NCI-H2107 treated with DMSO at 0.1 percent for 48 hours (cell line): ENCODE results near the gene PRDM16.

Experiments used
- DNase-seq: peaks from one replicate; lab custom pipeline; 2025; ENCODE audit not compliant: unreplicated experiment; lab: John Stamatoyannopoulos, UW

The PRDM16 gene

DNA sequence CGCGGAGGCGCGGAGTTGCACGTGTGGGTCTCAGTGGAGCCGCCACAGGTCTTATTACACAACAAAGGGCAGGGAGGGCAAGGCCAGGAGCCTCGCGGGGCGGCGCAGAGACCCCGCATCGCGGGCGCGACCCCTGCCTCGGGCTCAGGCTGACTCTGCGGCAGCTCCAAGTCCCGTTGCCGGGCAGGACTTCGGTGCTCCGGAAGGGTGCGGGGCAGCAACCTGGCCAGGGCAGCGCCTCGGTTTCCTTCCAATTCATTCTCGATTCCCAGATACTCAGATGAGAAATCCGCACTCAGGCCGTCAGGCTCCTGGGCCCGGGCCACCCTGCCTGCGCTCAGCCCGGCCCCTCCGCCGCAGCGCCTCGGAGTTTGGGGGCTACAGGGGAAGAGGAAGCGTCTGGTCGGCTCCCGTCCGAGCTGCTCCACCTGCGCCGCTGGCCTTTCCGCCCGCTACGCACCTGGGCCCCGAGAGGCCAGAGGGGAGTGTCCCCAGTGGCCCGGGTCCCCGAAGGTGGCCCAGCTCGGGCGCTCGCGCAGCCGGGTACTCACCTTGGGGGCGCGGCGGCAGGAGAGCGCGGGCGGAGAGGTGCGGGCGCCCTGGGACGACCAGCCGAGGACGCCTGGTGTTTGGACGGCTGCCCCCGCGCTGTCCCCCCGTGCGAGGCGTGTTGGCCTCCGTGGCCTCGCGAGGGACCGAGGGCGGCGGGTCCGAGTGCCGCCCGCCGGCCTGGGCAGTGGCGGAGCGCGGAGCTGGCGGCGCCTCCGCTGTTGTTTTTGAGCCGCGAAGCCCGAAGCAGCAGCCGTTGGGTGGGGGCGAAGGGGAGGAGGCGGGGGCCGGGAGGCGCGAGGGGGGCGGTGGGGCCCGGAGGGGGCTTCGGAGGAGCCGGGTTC, 1.1 kb upstream of the PRDM16 start:
- DNase-seq = no peak

DNA sequence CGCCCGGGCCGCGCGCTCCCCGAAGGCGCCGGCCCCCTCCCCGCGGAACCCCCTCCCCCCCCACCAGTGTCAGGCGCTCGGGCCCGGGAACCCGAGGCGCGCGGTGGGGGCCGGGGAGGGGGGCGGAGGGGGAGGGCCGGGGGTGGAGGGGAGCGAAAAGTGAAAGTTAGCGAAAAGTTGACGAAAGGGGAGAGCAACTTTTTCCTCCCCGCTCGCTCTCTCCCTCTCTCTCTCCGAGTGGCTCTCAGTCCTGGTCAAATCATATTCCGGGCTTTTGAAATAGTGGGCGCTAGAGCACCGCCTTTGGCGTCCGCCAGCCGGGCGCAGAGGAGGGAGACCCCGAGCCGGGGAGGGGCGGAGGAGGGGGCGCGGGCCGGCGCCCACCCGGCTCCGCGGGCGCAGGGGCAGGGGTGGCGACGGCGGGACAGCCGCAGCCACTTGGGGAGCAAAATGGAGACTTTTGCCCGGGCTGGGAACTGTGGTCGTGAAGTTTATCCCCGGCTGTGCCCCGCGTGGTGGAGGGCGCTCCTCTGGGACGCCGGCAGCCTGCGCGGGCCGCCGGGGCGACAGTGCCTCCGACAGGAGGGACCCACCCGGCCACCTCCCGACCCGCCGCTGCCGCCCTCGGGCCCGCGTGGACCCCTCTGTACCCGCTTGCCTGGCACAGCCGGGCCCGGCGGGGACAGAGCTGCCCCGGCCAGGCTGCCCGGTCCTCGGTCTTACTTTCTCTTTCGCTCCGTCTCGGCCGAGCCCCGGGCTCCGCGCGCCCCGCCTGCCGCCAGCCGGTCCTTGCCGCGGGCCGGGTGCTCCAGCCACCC, 697 bp downstream of the PRDM16 start:
- no peak for DNase-seq

DNA sequence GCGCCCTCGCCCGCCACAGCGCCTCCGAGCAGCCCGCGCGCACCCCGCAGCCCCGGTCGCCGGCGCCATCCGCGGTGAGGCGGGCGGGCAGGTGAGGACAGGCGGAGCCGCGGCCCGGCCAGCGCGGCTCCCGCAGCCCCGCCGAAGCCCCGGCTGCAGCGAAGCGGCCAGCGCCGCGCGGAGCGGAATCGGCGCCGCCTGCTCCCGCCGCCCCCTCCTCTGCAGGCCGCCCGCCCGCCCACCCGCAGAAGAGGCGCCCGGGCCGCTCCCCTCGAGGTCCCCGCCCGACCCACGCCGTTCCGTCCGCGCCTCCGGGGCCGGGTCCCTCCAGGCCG, 1.3 kb downstream of the PRDM16 start:
- no peak for DNase-seq

DNA sequence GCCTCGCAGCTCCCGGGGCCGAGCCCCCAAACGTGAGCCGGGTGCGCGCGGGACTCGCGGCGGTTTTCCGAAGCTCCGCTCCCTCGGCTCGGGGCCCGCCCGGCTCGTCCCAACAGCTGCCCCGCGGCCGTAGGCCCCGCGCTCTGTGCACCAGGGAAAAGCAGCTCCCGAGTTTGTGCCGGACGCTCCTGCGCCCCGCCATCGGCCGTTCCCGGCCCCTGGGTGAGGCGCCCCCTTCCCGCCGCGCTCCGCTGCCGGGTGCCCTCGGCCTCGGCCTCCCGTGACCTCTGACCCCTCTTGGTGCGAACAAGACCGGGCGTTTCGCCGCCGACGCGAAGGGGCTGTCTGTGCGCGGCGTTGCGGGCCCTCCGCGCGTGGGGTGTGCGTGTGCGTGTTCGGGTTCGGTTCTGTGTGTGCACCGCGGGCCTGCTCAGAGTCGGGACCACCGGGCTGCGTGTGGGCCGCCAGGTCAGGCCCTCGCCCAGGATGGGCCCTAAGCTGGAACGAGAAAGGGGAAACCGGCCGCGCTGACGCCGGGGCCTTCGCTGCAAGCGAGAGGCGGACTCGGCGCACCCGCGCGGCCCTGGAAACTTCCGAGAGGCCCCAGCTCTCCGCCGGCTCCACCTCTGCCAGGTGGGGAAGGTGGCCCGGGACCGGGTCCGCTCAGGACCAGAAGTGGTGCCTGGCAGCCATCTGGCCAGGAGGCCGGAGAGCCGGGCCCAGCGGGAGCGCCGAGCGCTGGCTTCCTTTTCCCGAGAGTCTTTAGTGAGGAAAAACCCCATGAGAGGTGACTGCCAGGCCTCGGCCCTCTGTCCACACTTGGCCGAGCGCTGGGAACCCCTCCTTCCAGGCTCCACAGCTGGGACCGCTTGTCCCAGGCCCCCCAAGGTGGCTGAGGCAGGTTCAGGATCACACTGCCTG, 1.9 kb downstream of the PRDM16 start:
- no peak for DNase-seq

DNA sequence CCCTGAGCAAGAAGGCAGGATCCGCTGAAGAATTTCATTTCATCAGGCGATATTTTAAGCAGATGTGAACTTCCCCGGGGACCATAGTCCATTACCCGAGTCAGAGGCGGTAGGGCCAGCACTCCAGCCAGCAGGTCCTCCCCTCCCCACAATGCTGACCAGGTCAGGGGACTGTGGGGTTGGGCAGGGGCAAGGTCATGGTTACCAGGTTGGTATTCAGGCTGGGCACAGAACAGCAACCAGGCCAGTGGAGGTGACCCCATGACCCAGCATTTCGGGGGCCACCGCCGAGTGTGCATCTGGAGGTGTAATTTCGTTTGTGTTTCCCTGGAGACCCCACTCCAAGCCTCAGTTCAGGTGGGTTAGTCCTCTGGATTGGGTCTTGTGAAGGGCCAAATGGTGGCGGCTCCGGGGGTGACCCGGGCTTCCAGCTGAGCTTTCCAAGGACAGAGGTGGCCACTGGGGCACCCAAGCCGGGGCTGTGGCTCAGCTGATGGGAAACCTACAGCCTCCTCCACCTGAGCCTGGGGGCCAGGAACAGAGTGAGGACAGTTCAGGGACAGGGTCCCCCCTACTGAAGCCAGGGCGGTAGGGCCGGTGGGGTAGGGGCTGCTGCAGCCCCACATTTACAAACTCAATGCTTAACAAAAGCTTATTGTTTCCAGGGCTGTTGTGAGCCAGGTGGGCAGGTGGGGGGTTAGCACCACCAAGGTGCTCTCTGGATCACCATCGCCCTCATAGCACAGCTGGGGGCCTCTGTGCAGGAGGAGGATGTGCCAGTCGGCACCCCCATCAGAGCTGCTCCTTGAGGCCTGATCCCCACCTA, 2.8 kb downstream of the PRDM16 start:
- DNase-seq = no peak

DNA sequence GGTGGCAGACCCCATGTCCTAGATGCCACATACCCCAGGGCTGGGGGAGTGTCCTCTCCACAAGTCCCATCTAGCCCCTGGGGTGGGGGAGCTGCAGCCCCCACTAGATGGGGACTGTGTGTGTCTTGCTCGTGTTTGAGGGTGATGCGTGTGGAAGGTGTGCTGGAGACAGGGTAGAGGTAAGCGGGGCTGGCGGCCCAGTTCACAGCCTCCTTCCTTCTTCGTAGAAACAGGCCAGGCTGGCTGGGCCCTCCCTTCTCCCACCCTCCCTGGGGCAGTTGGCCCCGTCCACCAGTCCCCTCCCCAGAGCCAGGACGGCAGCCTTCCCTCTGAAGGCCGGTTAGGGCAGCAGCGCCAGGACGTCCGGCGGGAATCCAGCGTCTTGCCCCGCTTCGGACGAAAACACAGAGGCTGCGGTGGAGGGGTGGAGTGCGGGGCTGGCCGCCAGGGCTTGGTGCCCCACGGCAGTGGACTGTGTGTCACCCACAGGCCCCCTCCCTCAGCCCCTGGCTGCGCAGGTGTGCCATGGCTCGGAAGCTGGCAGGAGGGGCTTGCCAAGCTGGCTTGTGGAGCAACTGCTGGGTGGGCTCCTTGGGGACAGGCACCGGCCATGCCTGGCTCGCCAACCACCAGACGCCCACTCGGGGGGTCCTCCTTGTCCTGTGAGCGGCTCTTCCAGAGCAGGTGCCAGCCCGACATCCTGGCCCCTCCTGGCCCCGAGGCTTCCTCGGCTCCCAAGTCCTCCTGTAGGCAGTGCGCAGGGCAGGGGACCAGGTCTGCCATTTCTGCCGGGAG, 3.6 kb downstream of the PRDM16 start:
- DNase-seq = no peak

DNA sequence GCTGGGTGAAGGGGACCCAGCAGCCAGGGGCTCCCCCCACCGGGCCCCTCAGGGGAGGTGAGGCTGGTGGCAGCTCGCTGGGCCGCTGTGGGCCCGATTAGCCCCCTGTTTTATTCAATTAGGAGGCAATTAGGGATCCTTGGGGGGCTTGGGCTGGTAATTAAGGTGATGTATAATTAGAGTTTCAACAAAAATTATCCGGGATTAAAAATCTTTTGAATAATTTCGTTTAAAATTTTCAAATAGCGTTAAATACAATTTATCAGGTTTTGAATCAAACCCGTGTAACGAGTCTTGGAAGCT, 4.1 kb downstream of the PRDM16 start:
- DNase-seq = no peak

DNA sequence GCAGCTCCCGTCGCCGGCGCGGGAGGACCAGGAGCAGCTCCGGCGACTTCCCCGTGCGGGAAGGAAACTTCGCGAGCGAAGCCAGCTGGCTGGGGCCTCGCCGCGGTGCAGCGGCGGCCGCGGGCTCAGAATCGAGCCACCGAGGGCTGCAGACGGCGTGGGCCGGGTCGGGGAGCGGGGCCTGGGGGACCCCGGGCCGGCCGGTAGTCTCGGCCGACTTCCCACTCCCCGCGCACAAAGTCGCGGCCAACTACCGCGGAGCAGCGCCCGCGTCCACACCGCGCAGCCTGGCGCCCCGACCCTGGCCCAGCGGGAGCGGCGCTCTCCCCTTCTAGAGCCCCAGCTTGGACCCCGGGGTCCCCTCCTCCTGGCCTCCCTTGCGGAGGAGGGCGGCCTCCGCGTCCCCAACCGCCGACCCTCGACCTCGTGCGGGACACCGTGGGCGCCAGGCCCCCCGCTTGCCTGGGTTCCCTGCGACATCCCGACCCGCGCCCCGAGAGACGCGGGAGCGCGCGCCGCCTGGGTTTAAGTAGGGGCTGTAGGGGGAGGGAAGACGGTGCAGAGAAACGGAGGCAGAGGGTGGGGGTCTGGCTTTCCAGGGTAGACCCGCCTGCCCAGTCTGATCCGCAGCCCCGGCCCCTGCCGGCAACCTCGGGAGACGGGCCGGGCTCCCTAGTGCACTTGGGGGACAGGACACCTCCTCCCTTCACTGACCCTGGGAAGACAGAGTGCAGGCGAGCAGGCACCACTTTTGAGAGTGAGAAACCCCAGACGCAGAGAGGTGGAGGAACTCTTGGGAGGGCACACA, 4.7 kb downstream of the PRDM16 start:
- no peak for DNase-seq

DNA sequence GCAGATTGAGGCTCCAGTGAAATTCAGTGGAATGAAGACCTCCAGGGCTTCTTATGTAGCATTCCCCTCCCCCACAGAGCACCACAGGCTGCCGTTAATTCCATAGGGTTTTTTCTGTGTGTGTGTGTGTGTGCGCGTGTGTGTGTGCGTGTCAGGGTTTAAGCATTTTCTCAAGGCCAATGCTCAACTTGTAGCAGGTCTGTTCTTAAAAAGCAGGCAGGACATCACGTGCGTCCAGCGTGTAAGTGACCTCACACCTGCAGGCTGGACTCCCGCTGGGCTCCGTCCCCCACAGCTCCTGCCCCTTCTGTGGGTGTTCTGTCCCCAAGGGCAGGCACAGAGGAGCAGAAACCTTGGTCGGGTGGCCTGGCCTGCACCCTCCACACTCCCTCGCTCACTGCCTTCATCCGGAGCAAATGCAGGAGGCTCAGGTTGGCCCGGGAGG, 5.3 kb downstream of the PRDM16 start:
- no peak for DNase-seq

DNA sequence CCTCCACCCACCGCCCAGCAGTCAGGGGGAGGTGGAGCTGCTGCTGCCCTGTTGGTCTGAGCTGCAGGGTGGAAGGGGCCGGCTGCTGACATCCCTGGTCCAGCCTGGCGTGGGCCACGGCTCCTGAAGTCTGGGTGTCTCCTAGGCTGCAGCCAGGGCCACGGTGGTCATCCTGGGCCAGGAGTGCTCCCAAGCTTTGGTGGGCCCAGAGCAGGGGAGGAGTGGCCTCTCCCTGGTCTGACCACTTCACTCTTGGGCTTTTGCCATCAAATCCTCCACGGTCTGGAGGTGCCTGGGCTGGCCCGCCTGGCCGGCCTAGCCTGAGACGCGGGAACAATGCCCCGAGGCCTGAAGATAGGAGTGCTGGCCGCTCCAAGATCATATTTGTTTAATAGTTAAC, 5.8 kb downstream of the PRDM16 start:
- no peak for DNase-seq

DNA sequence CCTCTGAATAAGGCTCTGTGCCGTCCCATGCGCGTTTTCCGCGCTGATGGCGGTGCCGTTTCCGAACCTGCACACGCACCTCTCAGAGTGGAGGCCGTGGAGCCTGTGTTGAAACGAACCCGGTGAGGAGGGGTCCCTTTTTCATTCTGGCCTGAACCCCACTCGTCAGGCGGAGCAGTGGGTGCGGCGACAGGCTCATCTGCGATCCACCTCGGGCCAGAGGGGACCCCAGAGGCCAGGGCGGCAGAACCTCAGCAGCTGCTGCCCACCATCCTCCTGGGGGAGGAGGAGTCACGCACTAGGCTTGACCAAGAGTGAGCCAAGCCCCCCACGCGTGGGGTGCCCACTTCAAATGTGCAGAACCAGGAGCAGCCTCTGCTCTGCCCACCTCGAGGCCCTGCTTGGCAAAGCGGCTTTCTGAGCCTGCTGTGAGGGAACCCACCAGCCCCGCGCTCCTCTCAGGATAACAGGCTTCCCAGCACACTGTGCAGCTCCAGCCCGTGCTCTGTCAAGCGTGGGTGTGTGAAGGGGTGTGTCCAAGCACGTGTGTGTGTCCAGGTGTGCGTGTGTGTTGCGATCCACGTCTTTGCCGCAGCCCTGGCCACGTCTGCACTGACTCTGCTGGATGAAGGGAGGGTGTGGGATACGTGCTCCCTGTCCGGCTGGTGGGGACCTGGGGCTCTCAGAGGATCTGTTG, 6.8 kb downstream of the PRDM16 start:
- no peak for DNase-seq

DNA sequence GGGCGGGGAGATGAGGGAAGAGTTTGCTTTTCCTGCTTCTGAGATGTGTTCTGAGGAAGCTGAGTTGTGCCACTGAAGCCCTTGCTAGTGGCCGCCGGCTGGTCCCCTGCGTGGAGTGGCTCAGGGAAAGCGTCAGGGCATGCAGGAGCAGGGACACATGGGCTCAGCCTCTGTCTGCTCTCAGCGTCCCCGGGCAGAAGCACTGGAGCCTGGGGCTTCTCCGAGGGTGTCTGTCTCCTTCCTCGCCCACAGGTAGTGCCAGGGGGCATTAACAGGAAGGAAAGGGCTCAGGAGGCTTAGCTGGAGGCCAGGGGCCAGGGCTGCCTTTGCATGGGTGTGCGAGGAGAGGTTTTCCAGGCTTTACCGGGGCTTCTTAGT, 7.3 kb downstream of the PRDM16 start:
- DNase-seq = no peak

DNA sequence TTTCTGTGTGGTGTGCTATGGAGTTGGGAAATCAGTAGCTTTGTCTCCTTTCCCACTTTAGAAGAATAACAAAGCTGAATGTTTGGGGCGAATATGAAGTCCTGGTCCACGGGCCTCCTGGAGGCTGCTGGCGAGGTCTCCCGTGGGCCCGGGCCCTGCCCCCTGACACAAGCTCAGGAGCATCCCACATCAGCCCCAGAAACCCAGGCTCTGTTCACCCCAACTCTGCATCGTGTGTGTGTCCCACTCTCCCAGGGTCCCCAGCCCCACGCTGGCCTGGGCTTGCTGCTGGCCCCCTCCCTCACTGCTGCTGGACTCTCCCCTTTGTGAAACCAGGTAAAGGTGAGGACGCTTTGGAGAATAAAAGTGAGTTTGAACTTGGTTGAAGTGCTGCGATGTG, 8.1 kb downstream of the PRDM16 start:
- no peak for DNase-seq

DNA sequence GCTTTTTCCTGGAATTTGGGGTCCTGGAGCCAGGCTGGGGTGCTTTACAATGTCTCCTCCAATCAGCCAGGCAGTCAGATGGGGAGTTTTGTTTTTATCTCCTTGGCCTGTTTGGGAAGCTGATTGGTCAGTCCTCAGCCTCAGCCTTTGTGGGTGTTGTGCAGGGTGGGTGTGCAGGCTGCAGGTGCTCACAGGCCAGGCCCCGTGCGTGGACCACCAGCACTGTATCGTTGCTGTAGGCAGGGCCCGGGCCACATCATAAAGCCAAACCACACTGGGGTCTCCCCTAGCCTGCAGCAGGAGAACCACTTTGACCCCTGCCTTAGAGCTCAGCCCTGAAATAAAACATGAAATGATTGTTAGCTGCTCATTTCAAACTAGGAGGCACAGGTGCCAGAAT, 8.6 kb downstream of the PRDM16 start:
- no peak for DNase-seq

DNA sequence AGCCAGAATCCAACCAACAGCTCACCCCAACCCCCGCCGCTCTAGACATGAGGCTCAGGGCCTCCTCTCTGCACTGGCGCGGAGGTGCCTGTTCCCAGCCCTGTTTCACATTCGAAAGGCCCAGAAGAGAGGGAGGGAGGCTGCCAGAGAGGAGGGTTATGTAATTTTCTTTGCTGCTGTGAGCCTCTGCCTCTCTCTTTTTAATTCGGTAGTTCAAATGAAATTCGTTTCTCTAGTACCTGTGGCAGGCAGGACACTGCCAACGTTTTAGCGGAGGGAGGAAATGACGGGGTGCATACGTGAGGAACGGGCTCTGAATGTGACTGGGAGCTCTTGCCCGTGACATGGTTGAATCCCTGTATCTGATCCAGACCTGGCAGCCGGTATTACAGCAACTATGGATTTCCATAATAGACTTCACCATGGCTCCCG, 9.4 kb downstream of the PRDM16 start:
- DNase-seq = no peak

DNA sequence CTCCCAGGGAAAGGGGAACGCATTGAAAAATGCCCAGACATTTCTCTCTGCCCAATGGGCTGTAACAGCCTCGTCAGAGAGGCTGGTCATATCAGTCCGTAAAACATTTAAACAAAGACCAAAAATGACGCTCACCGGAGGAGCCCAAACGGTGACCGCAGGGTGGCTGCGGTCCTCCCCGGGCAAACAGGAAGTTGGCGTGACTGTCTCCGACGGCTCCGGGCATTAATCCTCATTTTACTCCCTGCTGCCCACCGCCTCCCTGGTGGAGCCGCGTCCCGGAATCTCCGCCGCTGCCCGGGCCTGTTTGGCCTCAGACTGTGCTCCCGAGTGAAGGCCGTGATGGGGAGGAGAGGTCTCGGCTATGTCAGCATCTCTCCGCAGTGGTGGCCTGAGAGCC, 9.9 kb downstream of the PRDM16 start:
- DNase-seq = no peak

DNA sequence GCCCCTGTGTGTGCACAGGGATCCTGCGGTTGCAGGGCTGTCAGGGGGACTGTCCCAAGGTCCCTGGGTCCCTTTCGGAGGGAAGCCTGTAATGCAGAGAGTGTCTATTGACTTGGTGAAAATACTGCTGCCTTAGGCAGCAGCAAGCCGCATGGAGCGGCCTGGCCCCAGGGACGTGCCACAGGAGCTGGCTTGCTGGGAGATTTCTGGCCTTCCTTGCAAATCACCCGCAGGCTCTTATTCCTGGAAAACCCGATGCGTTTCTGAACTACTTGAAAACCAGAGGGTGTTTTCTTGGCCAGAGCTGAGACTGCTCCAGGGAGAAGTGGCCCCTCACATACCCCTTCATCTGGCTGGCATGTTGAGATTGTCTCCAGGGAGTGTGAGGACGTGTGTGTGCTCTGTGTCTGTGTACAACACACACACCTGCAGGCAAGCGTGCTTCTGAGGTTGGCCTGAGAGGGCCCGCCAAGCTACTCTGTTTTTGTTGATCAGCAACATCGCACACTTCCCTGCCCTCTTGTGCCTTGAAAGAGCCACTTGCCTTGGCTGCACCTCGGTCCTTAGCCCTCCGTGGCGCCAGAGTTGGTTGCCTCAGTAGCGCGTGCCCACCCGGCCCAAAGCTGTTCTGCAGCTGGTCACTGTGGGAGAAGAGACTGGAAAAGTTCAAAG, 10.5 kb downstream of the PRDM16 start:
- DNase-seq = no peak
